Adipose tissue (tissue), 3 donors: Measurements from ENCODE around the gene ZNF99. TPM values are rescaled to one million over a fixed set of nuclear protein-coding genes. Genes with fewer than 3 reads are reported as not detected.
"Not testable (repeated sequence)": the region's sequence is repeated elsewhere in the genome, so short reads cannot be mapped to it uniquely, and the experiment has no call there.

Experiments
- H3K27ac ChIP-seq: one replicate; pipeline ENCODE4 v1.5.1; 2013; ENCODE audit warnings: low read depth, low read length
- WGBS, 3 donors: extraction: QIAGEN DNeasy Blood & Tissue Kit; methylation state at CpG; one replicate each; pipeline ENCODE4 v1.1.7; 2013; 5-methylcytosine and 5-hydroxymethylcytosine counted together
- polyA plus RNA-seq, 3 donors: library from polyadenylated mRNA; stranded (reverse); fragments of 200-250 nt; gene quantifications; one replicate each; pipeline ENCODE4 v1.2.3, GENCODE V29; 2013
- donor health status: healthy with polysubstance abuse.
- donor health status: Bipolar disorder and iron deficiency.
- donor health status: healthy.

The ZNF99 gene
- under 1 TPM in 1 of 3 donors, not detected in 2; 0.01 TPM for polyA plus RNA-seq

- WGBS, 3 donors: 4 to 7% (median 7%) methylated on average over 36 of the region's 36 CpGs
- no peak within 1 kb of the TSS for H3K27ac ChIP-seq
Measured at GRCh38 chr19:22783651-22784410, at the start of gene ZNF99. Gene ZNF99, minus strand, starts transcription at chr19:22784151. Its CDS starts 135 bp downstream, at chr19:22784016.

GRCh38 chr19:22832031-22832762, 48.2 kb upstream of the ZNF99 start, which contains the start of gene ZNF723:
Gene ZNF723, plus strand, starts transcription at chr19:22832291. Its CDS starts 89 bp downstream, at chr19:22832380.
- H3K27ac ChIP-seq: no peak within 1 kb of the TSS
- 6 to 15% (median 15%) methylated on average over 30 to 31 of the region's 31 CpGs for WGBS, 3 donors

GRCh38 chr19:22831211-22831610, 47.3 kb upstream of the ZNF99 start:
- no peak overlapping the region for H3K27ac ChIP-seq
- 91 to 98% (median 96%) methylated on average over 11 of the region's 11 CpGs for WGBS, 3 donors

GRCh38 chr19:22814124-22814523, 30.2 kb upstream of the ZNF99 start:
- H3K27ac ChIP-seq: no peak overlapping the region
- 68 to 80% (median 80%) methylated on average over 2 of the region's 2 CpGs for WGBS, 3 donors

- no peak overlapping the region for H3K27ac ChIP-seq
- 2 to 8% (median 4%) methylated on average over 63 to 72 of the region's 72 CpGs for WGBS, 3 donors
Measured at GRCh38 chr19:22807061-22807835, 23.3 kb upstream of the ZNF99 start.

GRCh38 chr19:22806418-22806817, 22.5 kb upstream of the ZNF99 start:
- no peak overlapping the region for H3K27ac ChIP-seq
- 9 to 25% (median 21%) methylated on average over 11 of the region's 11 CpGs for WGBS, 3 donors

GRCh38 chr19:22797040-22797439, 13.1 kb upstream of the ZNF99 start:
- WGBS, 3 donors: 31 to 39% (median 31%) methylated on average over 5 of the region's 5 CpGs
- H3K27ac ChIP-seq: no peak overlapping the region

- 92 to 95% (median 92%) methylated on average over 4 of the region's 4 CpGs for WGBS, 3 donors
- not testable (repeated sequence) for H3K27ac ChIP-seq
Measured at GRCh38 chr19:22792863-22793262, 8.9 kb upstream of the ZNF99 start.

- H3K27ac ChIP-seq: no peak overlapping the region
- 61 to 85% (median 67%) methylated on average over 4 of the region's 4 CpGs for WGBS, 3 donors
Measured at GRCh38 chr19:22735911-22736645, 47.9 kb downstream of the ZNF99 start.

- no peak overlapping the region for H3K27ac ChIP-seq
- WGBS, 3 donors: 70 to 82% (median 79%) methylated on average over 7 of the region's 7 CpGs
Measured at GRCh38 chr19:22733691-22734090, 50.3 kb downstream of the ZNF99 start.

GRCh38 chr19:22728214-22728613, 55.7 kb downstream of the ZNF99 start:
- H3K27ac ChIP-seq: not testable (repeated sequence)
- 71 to 87% (median 76%) methylated on average over 4 of the region's 4 CpGs for WGBS, 3 donors

- not testable (repeated sequence) for H3K27ac ChIP-seq
- 80 to 86% (median 82%) methylated on average over 6 of the region's 6 CpGs for WGBS, 3 donors
Measured at GRCh38 chr19:22721533-22721932, 62.4 kb downstream of the ZNF99 start.

GRCh38 chr19:22708983-22709382, 75.0 kb downstream of the ZNF99 start:
- 15 to 25% (median 23%) methylated on average over 27 of the region's 27 CpGs for WGBS, 3 donors
- H3K27ac ChIP-seq: no peak overlapping the region

GRCh38 chr19:22703096-22703495, 80.9 kb downstream of the ZNF99 start:
- 92 to 96% (median 93%) methylated on average over 26 to 28 of the region's 28 CpGs for WGBS, 3 donors
- not testable (repeated sequence) for H3K27ac ChIP-seq

- H3K27ac ChIP-seq: not testable (repeated sequence)
- 86 to 92% (median 91%) methylated on average over 14 to 22 of the region's 22 CpGs for WGBS, 3 donors
Measured at GRCh38 chr19:22702661-22703060, 81.3 kb downstream of the ZNF99 start.
